BJ (cell line): ENCODE measurements around the gene P2RY2. TPM values are rescaled to one million over a fixed set of nuclear protein-coding genes. Genes with fewer than 3 reads are reported as not detected.

Source experiments
- CTCF ChIA-PET: fragments of 350-600 bp; formaldehyde crosslinking; extraction: SDS; loops from one replicate; lab custom pipeline; 2021; ENCODE audit warnings: antibody characterized with exemption, inconsistent platforms; lab: Yijun Ruan, JAX
- POLR2A ChIA-PET: fragments of 300-600 bp; sonication (Branson Sonifier 250); formaldehyde crosslinking; extraction: SDS; loops from one replicate; lab custom pipeline; 2021; ENCODE audit warnings: antibody characterized with exemption; lab: Charles Lee
- DNase-seq: peaks from one replicate; pipeline ENCODE4 v3.0.0-alpha.2; 2011; ENCODE audit warnings: low read depth
- H3K27me3 ChIP-seq: 2 replicates; pipeline ENCODE4 v1.6.0; 2011; ENCODE audit warnings: low read length; ENCODE audit not compliant: control insufficient read depth, insufficient read depth
- H3K36me3 ChIP-seq: 2 replicates; pipeline ENCODE4 v1.5.1; 2011; ENCODE audit warnings: low read length; ENCODE audit not compliant: control insufficient read depth, insufficient read depth
- H3K4me3 ChIP-seq: 2 replicates; pipeline ENCODE4 v1.5.1; 2011; ENCODE audit warnings: low read depth, mild to moderate bottlenecking, control low read depth, low read length
- polyA plus RNA-seq: library from polyadenylated mRNA; depleted of rRNA; stranded (reverse); fragments of >200 nt; gene quantifications from 2 replicates; pipeline ENCODE4 v1.2.3, GENCODE V29; 2011
- TF ChIP-seq, protein P1 (sequence below): IDR thresholded peaks from 2 replicates; pipeline ENCODE4 v1.5.1; 2011; ENCODE audit warnings: low read depth, mild to moderate bottlenecking, control low read depth, inconsistent platforms, low read length, moderate library complexity; ENCODE audit not compliant: insufficient read depth

P2RY2 gene
- polyA plus RNA-seq, 1 experiment = 0.15 TPM

DNA sequence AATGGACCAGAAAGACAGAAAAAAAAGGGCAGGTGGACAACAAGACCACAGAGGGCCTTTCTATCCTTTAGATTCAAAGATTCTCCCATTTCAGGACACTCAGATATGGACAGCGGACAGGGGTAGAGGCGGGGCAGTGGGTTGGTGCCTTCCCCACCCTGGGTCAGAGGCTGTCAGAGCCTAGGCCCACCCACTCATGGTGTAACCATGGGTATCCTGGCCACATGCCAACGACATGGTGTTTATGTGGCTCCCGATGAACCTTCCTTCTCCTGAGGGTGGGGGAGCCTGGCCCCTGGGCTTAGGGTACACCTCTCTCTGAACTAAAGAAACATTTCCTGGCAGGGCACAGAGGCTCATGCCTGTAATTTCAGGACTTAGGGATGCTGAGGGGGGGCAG lies 14.3 kb upstream of the P2RY2 start:
- TF ChIP-seq, protein P1, sequence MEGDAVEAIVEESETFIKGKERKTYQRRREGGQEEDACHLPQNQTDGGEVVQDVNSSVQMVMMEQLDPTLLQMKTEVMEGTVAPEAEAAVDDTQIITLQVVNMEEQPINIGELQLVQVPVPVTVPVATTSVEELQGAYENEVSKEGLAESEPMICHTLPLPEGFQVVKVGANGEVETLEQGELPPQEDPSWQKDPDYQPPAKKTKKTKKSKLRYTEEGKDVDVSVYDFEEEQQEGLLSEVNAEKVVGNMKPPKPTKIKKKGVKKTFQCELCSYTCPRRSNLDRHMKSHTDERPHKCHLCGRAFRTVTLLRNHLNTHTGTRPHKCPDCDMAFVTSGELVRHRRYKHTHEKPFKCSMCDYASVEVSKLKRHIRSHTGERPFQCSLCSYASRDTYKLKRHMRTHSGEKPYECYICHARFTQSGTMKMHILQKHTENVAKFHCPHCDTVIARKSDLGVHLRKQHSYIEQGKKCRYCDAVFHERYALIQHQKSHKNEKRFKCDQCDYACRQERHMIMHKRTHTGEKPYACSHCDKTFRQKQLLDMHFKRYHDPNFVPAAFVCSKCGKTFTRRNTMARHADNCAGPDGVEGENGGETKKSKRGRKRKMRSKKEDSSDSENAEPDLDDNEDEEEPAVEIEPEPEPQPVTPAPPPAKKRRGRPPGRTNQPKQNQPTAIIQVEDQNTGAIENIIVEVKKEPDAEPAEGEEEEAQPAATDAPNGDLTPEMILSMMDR = no peak
- CTCF ChIA-PET = interaction anchor here (0.9 to 1.0 kb wide), 2 partner anchors 9 to 85 kb away, joined by 3 read pairs; no protein-coding TSS in a partner anchor
- Histone ChIP-seq H3K4me3 (no peak overlapping the region), H3K36me3 (no peaks in the 10 kb centered on the region), H3K27me3 (peaks cover 3% of the 10 kb centered on the region; the same call in 1 of the 2 replicates)
- no peak for DNase-seq
- POLR2A ChIA-PET = no interaction called here

DNA sequence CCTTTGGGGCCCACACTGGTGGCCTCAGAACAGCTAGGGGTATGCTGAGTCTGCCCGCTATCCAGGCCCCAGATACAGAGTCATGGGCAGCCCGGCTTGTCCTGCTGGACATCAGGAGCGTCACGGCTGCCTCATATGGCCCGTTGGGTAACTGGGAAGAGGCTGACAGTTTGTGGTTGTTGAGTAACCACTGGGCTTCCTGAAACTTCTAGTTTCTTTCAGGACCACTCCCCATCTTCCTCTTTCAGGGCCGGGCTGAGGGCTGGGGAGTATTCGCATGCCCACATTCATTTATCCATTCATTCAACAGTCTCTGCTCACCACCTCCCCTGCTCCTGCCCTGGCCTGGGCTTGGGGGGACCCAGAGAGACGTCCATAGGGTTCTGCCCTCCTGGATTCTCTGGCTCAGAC lies 13.4 kb upstream of the P2RY2 start:
- CTCF ChIA-PET = no interaction called here
- no peaks in the 10 kb centered on the region for H3K36me3 ChIP-seq
- POLR2A ChIA-PET = no interaction called here
- H3K27me3 ChIP-seq = peaks cover 3% of the 10 kb centered on the region; the same call in 1 of the 2 replicates
- TF ChIP-seq, protein P1 = no peak
- DNase-seq = no peak
- no peak overlapping the region for H3K4me3 ChIP-seq

DNA sequence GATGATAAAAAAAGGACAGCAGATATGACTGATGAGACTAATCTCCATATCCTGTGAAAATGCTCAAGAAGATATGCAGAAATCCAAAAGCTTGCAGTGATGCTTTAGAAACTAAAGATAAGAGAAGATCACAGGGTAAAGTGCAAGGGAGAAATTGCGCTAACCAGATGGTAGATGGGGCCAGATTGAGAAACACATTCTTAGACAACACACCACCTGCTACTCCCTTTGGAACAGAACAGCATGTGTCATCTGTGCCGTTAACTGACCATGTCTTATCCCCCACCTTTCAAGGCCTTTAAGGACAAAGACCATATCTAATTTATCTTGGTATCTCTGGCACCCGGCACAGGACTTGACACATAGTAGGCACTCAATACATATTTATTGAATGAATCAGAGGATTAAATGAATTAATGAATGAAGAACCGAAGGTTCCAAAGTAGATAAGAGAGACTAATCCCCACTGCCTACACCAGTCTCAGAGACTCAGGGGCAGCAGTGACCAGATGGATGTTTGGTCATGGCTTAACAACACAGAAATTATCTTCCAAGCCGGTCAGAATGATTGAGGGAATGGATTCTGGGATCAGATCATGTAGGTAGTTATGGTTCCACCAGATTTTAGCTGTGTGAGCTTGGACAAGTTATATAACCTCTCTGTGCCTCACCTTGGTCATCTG lies 12.3 kb upstream of the P2RY2 start:
- H3K36me3 ChIP-seq = no peaks in the 10 kb centered on the region
- CTCF ChIA-PET = interaction anchor here (1.1 kb wide), 1 partner anchor 37 kb away, joined by 3 read pairs; no protein-coding TSS in a partner anchor
- H3K27me3 ChIP-seq = peaks cover 3% of the 10 kb centered on the region; the same call in 1 of the 2 replicates
- TF ChIP-seq, protein P1 = no peak
- POLR2A ChIA-PET = no interaction called here
- no peak overlapping the region for H3K4me3 ChIP-seq
- DNase-seq = no peak

DNA sequence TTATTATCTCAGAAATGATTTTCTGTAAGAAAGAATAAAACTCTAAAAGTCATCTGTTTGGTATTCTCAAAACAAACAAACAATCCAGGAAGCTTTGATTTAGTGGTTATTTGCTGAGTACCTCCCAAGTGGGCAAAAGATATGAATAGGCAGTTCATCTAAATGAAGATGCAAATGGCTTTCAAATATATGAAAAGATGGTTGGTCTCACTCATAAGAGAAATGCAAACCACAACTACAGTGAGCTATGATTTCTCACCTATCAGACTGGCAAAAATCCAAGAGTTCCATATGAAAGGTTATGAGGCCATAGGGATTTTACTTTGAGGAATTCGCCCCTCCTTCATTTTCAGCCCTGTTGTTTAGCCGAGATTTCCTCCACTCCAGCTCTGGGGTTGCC lies 11.3 kb upstream of the P2RY2 start:
- Histone ChIP-seq H3K27me3 (peaks cover 3% of the 10 kb centered on the region; the same call in 1 of the 2 replicates), H3K4me3 (no peak overlapping the region), H3K36me3 (no peaks in the 10 kb centered on the region)
- ChIA-PET POLR2A (no interaction called here), CTCF (interaction anchor here (0.7 to 1.8 kb wide), 7 partner anchors 12 to 82 kb away, joined by 3 to 6 read pairs (median 3); no protein-coding TSS in a partner anchor)
- no peak for DNase-seq
- TF ChIP-seq, protein P1 = no peak

DNA sequence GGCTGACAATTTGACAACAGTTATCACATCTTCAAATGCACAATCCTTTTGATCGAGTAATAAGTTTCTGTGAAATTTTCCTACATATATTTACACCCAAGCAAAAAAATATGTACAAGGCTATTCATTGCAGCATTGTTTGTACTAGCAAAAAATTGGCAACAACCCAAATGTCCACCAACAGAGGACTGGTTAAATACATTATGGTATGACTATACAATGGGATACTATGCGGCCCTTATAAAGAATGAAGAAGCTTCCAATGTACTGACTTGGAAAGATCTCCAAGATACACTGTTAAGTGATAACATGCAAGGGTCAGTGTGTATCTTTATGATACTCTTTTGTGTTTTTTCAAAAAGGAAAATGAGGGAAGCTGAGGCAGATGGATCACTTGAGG lies 8.2 kb upstream of the P2RY2 start:
- H3K4me3 ChIP-seq = no peak overlapping the region
- H3K27me3 ChIP-seq = no peaks in the 10 kb centered on the region
- TF ChIP-seq, protein P1 = no peak
- no peak for DNase-seq
- CTCF ChIA-PET = no interaction called here
- H3K36me3 ChIP-seq = no peaks in the 10 kb centered on the region
- POLR2A ChIA-PET = no interaction called here
